Hematopoietic multipotent progenitor cell treated with erythropoietin and hydrocortisone succinate and interleukin-3 and kit ligand, for 15 days (in vitro differentiated cells): ENCODE results near the gene SCUBE1.
"Not testable (repeated sequence)": the region's sequence is repeated elsewhere in the genome, so short reads cannot be mapped to it uniquely, and the experiment has no call there.

Experiments
- DNase-seq: peaks from one replicate; pipeline ENCODE4 v3.0.0-alpha.2; 2015; ENCODE audit warnings: low spot score

The SCUBE1 gene

DNA sequence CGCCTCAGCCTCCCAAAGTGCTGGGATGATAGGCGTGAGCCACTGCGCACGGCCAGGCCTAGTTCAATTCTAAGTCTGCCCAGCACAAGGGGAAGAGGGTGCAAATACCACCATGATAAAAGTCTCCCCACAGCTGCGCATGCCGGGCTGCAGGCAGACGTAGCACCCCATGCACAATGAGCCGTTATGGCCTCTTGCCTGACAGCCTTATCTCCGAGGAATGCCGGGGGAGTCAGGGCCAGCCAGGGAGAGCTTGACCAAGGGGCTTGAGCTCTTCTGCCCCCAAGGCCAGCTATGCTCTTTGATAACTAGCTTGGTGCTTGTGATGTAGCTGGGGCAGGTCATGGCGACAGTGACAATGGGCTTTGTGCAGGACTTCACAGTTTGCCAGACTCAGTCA, 13.7 kb upstream of the SCUBE1 start:
- DNase-seq, result no peak

DNA sequence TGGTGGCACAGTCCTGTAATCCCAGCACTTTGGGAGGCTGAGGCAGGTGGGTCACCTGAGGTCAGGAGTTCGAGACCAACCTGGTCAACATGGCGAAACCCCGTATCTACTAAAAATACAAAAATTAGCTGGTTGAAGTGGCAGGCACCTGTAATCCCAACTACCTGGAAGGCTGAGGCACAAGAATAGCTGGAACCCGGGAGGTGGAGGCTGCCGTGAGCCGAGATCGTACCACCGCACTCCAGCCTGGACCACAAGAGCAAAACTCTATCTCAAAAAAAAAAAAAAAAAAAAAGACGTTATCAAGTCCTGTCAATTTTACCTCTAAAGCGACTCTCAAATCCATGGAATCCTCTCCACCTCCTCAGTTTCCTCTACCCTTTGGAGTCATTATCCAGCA, 12.5 kb upstream of the SCUBE1 start:
- DNase-seq, result not testable (repeated sequence)

DNA sequence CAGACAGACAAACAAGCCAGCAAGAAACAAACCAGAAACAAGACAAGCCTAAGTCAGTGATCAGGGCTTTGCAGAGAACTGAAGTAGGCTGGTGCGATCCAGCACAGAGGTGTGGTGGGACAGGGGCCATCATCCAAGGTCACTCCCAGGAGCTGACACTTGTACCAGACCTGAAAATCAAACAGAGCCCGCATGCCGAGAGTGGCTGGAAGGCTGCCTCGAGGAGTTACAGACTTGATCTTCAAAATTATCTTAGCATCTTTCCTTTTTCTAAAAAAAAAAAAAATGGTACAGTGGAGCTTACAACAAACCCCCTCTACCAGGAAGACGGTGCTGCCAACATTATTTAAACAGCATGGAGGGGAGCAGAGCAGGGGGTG, 8.8 kb upstream of the SCUBE1 start:
- DNase-seq, result no peak

DNA sequence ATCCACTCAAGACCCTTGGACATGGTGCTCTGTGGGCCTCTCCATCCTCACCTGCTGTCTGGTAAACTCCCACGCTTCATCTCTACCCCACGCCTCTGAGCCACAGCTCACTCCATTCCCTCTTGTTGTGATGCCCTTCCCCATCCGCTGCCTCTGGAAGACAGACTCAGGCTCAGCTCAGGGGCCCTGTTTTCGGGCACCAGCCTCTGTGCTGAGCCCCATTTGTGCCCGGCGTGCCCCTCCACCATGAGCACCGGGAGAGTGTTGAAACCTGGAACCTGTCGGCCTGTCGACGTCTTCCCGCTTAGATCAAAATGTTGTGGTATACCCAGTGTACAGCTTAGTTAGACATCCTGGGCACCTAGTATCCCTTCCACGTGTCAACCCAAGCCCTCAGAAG, 6.5 kb upstream of the SCUBE1 start:
- no peak for DNase-seq

DNA sequence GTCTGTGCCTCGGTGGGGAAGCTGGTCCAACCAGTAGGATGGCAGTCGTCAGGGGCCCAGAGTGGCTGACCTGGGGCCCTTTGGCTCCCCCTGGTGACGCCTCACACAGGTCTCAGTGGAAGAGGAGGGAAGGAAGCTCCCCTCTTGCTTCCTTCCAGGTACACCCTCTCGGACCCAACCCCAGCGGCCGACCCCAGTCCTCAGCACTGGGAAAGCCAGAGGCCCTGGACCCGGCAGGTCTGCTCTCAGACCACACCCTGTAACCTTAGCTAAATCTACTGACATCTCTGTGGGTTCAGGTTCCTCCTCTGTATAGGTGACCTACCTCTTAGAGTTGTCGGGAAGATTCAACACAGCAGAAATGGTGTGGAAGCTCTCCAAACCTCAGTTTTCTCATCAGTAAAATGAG, 3.4 kb upstream of the SCUBE1 start:
- DNase-seq, result peak; percentile 48

DNA sequence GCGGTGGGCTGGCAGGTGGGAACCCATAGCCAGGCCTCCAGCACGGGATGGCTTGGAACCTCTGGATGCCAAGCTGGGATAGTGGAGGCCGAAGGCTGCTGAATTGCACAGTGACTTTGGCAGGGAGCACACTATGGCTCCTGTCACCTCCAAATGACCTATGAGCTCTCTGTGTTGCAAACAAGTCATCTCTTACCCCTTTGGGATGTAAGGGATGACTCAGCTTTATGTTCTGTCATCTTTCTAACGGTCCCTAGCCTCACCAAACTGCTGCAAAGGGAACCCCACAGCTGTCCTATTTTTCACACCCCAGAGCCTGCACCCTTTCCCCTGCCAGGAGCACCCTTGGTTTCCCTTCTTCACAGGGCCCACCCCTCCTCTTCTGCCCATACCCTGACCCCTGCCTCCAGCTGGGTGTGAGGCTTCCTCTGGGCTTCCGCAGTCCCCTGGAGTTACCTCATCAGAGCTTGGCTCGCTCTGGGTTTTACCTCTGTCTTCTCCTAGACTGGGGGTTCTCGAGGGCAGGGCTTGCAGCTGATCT, 2.7 kb upstream of the SCUBE1 start:
- DNase-seq, result no peak

DNA sequence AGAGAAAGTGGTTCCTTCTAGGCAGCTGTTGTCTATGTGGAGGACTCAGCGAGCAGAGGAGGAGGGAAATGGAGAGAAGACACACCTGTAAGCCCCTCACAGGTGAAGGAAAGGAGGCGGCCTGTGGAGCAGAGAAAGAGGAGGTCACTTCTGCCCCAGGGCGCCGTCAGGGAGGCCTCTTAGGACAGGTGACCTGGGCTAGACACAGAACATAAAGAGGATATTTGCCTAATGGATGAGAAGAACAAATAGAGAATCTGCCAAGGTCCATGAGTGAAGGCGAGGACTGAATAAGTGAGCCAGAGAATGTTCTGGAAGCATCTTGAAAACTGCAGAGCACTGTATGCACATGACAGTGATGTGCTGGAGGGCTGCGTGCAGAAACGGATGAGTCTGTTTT, 2.2 kb upstream of the SCUBE1 start:
- no peak for DNase-seq

DNA sequence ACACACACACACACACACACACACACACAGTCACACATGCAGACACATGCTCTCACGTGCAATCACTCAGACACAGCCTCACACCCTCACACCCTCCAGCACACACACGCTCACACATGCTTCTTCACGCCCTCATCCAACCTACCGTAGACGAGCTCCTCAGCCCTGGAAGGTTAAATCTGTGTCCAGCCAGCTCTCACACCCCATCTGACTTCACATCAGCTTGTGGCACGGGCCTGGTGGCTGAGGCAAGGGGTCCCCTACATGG, 1.3 kb upstream of the SCUBE1 start:
- no peak for DNase-seq

DNA sequence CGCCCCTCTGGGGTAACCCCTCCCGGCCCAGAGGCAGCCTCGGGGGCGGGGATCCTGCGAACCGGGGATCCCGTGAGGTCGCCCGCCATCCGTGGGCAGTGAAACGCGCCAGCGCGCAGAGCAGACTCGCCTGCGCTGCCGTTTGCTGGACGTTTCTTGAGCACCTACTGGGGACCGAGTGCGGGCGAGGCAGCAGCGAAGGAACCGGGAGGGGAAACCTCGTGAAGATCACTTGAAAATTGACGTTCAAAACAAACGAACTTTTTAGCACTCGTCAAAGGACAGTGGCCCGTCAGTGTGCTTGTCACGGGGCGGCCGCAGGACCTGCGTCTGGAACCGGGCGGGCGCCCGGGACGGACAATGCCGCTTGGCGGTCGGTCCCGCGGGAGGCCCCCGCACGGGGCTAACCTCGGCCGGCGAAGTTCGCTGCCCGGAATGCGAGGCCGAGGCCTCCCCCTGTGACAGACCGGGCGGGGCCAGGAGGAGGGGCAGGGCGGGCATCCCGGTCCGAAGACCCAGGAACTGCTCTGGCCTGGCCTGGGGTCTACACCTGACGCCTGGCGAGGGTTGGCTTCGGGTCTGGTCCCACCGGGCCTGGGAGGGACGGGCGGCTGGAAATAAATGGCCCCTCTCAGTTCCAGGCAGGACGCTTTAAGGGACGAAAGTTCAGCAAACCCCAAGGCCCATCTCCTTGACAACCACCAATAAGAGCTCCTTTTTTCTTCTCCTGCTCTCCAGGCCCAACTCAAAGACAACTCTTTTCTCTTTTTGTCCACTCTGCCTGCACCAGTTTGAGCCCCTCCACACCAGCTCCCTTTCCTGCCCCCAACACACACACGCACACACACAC, 723 bp upstream of the SCUBE1 start:
- no peak for DNase-seq

DNA sequence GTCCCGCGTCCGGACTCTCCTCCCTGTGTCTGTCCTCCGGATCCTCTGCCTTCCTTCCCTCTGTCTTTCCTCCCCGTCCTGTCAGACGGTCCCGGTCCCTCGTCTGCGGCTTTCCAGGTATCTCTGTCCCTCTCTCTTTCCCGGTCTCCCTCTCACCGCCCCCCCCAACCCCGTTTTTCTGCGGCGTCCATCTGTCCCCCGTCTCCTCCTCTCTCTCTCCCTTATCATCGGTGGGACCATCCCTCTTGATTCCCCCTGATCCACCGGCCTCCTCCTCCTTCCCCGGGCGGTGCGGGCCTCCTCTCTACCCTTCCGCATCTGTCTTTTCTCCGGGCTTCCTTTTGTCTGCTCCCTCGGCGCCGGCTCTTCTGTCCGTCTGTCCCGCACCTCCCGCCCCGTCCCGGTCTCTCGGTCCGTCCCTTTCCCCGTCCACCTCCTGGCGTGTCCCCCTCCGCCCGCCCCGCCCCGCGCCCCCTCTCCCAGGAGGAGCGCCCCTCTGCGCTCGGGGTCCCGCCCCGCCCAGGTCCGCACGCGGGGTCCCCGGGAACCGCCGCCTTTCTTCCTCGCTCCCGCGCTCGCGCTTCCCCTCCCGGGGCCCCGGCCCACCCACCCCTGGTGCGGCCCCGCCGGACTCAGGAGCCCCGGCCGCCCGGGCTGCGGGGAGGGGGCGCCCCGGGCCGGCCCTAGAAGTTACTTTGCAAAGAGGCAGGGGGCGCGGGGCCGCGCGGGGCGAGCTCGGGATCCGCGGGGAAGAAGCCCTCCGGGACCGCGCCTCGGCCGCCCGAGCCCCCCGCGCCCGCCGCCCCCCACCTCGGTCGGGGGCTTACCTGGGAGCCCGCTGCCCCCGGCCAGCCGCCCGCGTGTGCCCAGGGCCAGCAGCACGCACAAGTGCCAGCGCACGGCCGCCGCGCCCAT, 568 bp downstream of the SCUBE1 start:
- no peak for DNase-seq

DNA sequence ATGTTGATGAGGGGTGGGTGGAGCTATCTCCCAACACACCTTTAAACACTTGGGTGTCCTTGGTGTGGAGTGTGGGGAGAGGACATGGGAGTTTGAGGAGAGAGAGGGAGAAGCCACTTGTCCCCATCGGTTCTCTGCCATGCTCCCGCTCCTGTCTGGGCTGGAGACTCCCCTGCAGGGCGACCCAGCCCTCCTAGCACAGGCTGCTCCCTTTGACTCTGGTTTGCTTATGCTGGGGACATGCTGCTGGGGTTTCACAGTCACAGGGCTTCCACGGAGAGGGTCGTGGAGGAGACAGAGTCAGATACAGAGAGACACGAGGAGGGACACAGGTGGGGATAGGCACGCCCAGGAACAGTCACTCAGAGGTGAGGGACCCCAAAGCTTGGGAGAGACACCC, 1.6 kb downstream of the SCUBE1 start:
- no peak for DNase-seq

DNA sequence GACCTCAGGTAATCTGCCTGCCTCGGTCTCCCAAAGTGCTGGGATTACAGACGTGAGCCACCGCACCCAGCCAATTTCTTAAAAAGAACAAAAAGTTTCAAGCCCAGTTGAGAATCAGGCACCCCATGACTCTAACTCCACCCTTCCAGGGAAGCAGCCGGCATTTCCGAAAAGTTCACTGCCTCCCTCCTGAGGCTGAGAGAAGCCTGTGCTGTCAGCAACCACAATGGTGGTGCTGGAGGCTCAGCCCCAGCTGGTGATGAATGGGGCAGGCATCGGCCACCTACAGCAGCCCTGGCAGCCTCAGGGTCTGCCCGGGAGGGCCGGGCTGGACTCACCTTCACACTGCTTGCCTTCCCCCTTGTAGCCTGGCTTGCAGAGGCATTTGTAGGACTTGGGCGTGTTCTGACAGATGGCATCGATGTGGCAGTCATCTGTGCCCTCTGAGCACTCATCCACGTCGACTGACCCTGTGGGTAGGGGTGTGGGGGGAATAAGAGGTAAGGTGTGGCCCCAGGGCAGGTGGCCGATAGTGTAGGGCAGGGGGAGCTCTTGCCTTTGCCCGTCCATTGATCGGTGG, 4.3 kb downstream of the SCUBE1 start:
- DNase-seq, result no peak

DNA sequence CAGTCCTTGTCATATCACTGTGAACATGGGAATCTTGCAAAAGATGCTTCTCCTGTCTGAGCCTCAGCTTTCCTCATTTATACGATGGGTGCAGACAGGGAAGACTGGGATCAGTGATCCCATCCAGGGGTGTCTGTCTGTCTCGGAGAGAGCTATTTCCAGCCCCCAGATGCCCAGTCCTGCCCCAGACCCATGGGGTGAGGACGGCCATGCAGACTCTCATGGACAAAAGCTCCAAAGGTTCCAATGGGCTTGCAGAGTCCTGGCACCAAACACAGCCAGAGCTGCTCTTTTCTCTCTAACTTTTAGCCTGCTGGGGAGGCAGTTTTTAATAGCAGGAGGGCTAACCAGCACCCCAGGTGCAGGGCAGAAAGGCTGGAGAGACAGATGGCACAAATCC, 5.2 kb downstream of the SCUBE1 start:
- no peak for DNase-seq

DNA sequence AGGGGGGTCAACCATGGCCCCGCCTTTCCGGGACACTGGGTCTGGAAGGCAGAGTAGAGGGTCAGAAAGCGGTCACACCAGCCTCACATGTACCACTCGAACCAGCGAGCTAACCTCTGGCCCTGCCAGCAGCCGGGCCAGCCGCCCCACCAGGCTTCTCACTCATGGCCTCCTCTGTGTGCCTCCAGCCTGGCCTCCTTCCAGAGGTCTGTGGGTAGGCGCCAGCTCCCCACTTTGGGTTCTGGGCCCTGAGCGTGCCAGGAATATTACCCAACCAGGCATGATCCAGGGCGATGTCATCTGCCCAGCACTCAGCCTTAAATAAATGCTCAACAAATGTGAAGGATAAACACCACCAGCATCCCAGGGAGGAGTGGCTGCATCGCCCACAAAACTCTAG, 5.8 kb downstream of the SCUBE1 start:
- DNase-seq, result no peak

DNA sequence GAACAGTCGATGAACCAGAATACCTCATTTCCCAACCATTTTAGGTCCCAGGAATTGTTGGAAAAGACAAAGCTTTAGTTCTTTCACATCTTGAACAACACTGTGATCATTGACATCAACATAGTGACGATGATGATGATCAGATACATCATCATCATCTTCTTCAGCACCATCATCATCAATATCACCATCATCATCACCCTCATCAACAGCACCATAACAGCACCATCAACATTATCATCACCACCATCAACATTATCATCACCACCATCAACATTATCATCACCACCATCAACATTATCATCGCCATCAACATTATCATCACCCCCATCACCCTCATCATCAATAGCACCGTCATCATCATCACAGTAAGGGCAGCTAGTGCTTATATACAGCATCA, 8.8 kb downstream of the SCUBE1 start:
- no peak for DNase-seq

DNA sequence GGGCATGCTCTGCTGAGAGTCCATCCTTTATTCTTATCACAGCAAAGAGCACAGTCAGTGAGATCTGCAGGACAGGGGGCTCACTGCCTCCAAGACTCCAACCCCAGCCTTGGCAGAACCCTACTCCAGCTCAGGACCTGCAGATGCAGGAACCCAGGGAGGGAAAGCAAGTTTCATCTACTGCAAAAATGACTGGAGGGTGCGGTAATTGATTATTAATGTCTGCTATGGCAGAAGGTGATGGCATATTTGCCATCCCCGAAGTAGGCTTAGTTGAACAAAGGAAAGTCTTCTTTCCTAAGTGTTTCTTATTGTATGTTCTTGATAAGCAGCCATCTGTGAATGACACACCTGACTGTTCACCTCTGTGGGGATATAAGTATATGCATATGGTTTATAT, 9.2 kb downstream of the SCUBE1 start:
- DNase-seq, result no peak

DNA sequence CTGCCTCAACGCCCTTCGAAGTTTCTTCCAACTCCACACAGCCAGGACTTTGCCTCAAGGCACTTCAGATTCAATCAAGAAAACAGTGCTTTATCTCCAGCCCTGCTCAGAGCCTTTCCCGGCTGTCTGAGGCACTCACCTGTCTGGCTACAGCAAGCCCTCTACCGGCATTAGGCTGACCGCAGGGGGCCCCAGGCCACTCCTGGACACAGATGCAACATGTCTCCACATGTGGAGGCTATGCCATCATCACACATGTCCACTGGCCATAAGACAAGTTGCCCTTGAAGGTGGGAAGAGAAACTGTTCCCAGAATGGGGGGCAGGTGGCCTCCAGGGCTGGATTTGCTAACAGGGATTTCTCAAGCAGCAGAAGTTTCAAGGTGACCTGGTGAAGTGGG, 10.0 kb downstream of the SCUBE1 start:
- DNase-seq, result no peak

DNA sequence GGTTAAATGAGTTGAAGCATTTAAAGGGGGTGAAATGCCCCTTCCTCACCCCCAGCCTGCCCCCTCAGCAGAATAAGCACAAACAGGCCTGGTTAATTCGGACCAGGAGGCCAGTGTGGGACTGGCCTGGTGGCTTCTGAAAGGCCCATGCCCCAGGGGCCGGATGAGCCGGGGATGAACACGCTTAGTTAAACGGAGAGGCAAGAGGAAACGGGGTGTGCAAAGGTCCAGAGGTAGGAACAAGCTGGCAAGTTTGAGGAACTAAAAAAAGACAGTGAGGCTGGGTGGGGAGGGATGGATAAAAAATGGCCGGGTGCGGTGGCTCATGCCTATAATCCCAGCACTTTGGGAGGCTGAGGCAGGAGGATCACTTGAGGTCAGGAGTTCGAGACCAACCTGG, 11.5 kb downstream of the SCUBE1 start:
- DNase-seq, result no peak

DNA sequence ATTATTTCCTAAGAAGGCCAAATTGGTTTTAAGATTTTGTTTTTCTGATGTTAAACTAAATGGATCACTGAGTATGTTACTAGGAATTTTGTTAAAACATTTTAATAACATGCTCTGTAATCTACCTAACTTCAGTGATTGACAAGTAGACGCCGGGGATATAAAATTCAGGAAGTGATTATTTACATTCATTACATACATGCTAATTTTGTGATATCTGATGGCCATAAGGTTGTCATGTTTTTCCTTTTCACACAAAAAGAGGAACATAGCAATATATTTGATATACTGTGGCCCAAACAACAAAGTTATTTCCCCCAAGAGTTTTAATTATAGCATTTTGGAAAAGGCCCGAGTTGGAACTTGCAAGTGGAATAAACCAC, 12.1 kb downstream of the SCUBE1 start:
- DNase-seq, result no peak

DNA sequence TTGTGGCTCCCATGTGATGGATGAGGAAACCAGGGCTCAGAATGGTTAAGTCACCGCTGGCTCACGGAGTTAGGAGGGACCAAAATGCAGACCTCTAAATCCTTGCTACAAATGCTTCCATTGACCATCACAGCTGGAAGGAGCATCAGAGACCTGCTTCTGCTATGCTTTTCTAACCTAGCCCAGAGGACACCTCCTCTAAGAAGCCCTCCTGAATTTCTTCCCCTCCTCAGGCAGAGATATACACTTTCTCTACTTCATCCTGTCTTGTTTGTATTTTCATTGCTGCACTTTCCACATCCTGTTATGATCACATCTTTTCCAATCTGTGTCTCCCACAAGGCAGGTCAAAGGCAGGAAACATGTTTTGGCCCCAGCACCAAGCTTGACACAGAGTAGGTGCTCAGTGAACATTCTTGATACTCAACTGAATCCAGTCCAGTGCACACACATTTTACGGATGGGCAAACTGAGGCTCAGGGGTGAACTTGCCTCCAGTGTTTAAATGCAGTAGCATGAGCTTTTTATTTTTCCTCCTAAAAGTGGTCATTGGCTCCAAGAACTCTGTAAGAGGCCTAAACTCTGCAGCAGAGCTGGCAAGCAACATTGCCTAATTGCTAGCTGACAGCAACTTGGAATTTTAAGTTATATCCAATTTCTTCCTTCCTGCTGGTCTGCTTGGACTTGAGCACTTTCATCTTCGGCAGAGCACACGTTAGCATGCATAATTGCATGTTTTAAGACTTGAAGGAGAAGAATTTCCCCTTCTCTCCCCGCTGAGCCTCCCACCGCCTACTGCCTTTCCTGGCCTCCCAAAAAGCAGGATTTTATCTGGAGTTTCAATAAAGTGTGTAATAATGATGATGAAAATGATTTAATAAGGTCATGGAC, 12.7 kb downstream of the SCUBE1 start:
- DNase-seq, result no peak

DNA sequence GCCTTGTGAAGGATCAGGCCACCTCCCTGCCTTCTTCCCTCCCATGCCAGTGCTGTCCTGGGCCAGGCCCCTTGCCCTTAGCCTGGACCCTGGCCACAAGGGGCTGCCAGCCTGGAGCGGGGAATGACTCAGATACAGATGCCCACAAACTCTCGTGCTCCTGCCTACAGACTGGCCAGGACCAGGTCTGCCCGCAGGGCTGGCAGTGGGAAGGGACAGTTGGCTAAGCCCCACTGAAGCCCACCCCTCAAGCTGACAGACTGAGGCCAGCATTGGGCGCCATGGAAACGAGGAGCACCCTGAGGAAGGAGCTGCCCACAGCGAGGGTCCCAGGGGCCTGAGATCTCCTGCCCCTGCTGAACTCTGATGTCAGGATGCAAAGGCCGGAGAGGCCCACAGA, 14.1 kb downstream of the SCUBE1 start:
- DNase-seq, result no peak

DNA sequence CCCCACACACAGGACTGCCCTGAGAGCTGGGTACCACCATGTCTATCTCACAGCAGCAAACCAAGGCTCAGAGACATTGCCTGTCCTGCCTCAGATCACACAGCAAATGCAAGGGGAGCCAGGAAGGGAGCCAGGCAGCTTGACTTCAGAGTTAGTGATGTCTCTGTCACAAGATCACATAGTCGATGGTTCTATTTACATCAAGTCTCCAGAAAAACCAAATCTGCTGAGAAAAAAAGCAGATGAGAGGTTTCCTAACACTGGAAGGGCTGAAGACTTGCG, 16.1 kb downstream of the SCUBE1 start:
- no peak for DNase-seq
